GM19372 (cell line): ENCODE data around the gene LPP.

Experiments used
- ATAC-seq: cut with Tn5 transposase; IDR thresholded peaks from one replicate; pipeline ENCODE4 v1.9.1; 2021; ENCODE audit warnings: mild to moderate bottlenecking, low read depth, moderate library complexity; ENCODE audit not compliant: unreplicated experiment

The LPP gene

DNA sequence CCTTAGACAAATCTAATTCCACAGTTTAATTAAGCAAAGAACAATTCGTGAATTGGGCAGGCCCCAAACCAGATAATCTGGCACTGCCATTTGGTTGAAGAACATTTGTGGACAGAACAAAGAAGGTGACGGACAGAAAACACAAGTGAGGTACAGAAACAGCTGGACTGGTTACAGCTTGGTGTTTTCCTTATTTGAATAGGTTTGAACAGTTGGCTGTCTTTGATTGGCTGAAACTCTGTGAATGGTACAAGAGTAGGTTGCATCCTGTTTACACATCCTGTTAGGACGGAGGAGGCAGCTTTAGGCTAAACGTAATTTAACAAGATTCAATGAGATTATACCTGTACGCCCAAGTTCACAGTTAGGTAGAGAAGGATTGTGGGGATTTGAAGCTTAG is 114.4 kb downstream of the LPP start:
- ATAC-seq, result no peak

- ATAC-seq, result no peak
Observed at GRCh38 chr3:188269040-188269439, 115.1 kb downstream of the LPP start.

- no peak for ATAC-seq
Observed at GRCh38 chr3:188270423-188270972, 116.5 kb downstream of the LPP start.

- ATAC-seq, result no peak
Observed at GRCh38 chr3:188271226-188271914, 117.4 kb downstream of the LPP start.

- no peak for ATAC-seq
Observed at GRCh38 chr3:188272481-188273372, 118.8 kb downstream of the LPP start.

DNA sequence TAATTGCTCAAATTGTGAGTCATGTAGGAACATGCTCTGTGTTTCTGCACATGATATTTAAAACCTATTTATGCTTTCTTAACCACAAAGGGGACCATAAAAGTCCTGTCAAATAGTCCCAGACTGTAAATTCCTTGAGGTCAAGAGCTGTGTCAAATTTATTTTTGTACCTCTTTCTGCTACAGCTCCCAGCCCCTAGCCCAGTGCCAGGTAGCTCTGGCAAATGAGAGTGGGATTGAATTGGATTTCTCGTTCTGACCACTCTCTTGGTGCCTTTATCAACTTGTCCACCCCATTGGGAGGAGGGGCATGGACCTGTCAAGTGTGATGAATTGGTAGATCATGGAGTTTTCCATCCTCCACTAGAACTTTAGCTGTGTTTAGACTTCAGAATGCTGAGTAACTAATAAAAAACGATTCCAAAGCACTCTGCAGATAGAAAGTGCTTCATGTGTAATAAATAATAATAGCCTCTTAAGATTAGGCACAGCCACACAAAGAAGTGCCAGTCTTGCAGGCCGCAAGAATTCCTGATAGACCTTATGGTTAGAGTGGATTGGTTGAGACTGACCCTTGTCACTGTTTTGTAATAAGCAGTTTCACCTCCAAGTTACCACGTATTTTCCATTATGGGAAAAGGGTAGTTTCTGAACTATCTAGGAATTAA is 120.4 kb downstream of the LPP start:
- ATAC-seq, result no peak

- no peak for ATAC-seq
Observed at GRCh38 chr3:188276375-188276774, 122.4 kb downstream of the LPP start.

DNA sequence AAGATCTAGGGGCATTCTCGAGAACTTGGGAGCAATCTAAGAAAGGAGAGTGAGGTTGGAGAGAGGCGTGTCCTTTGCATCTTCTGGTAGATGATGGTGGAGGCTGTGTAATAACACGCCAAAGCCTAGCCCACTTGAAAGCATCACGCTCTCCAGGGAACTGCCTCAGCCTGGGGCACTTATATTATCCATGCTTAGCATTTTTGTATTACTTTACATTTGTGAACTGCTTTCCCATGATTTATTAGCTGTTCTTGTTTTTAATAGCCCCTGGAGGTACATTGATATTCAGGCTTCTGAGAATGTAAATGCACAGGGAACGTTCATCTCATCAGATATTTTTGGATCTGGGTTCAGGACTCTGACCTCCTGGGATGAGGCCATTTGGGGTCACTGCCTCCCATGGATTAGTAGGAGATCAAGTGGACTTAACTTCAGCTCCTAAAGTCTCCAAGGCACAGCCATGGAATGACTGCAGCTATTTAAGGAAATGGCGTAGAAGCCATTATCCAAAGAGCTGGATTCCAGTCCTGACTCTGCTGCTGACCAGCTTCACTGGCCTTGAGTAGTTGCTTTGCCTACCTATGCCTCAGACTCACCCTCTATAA is 124.9 kb downstream of the LPP start:
- no peak for ATAC-seq

GRCh38 chr3:188279502-188280335 is 125.8 kb downstream of the LPP start:
- ATAC-seq, result no peak

GRCh38 chr3:188280627-188281026 is 126.7 kb downstream of the LPP start:
- no peak for ATAC-seq

GRCh38 chr3:188282871-188283270 is 128.9 kb downstream of the LPP start:
- ATAC-seq, result no peak

DNA sequence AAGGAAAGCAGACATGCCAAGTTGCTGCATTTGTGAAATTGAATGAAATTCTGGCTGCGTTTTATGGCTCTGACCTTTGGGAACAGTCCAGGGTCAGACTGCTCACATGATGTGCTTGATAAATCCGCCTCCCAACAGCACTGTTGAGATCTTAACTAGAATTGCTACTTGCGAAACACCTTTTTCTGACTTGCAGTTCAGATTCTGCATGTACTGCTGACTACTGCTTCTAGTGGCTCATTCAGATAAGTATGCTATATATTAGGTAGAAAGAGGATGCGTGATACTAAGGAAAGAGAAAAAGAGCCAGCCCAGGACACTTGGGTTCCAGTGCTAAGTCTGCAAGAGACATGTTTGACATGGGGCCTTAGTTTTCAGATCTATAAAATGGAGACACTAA is 129.4 kb downstream of the LPP start:
- ATAC-seq, result no peak

GRCh38 chr3:188284455-188285212 is 130.7 kb downstream of the LPP start:
- no peak for ATAC-seq

GRCh38 chr3:188286087-188286513 is 132.1 kb downstream of the LPP start:
- no peak for ATAC-seq

GRCh38 chr3:188287339-188287738 is 133.4 kb downstream of the LPP start:
- ATAC-seq, result no peak

GRCh38 chr3:188287762-188288505 is 134.0 kb downstream of the LPP start:
- no peak for ATAC-seq

DNA sequence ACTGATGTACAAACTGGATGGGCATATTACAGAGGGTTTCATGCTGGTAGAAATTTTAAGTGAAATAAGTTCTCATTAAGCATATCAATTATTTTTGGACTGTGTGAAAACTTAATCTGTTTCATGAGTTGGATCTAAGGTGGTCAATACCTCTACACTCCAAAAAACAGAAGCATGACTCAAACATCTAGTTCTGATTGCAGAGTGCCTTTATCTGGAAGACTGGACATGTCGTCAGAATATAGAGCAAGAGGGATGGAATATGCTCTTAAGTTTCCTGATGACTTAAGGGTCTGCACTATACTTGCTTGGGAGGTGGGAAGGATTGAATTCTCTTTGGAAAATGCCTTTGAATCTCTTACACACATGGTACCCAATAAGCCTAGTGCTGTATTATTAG is 138.3 kb downstream of the LPP start:
- ATAC-seq, result no peak

DNA sequence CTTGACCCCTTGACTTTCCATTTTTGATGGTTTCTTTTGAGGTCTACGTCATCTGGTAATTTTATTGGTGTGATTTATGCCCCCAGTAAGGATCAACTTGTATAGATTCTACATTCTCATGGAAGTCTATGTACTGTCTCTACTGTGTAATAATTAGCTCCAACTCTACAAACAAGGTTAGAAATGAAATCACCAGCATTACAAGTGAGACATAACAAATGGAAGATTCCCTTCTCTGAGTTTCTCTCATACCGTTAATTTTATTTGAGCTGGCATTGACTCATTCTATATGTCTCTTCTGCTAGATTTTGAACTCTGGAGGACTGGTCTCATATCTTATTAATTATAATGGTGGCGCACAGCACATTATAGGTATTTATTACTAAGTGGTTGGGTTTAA is 138.9 kb downstream of the LPP start:
- ATAC-seq, result no peak
